ENCODE data around the gene FRMD4B.

The FRMD4B gene

GRCh38 chr3:69364354-69364753, 21.5 kb downstream of the FRMD4B start:
- DNase-seq (ENCODE audit: low read depth in 2 of 2), result no peak

GRCh38 chr3:69360690-69361089, 25.2 kb downstream of the FRMD4B start:
- DNase-seq (ENCODE audit: low read depth in 2 of 2), result no peak

GRCh38 chr3:69359916-69360315, 26.0 kb downstream of the FRMD4B start:
- DNase-seq (ENCODE audit: low read depth in 2 of 2), result no peak

GRCh38 chr3:69359339-69359893, 26.5 kb downstream of the FRMD4B start:
- no peak for DNase-seq (ENCODE audit: low read depth in 2 of 2)

- no peak for DNase-seq (ENCODE audit: low read depth in 2 of 2)
Measured at GRCh38 chr3:69357196-69357595, 28.7 kb downstream of the FRMD4B start.

- no peak for DNase-seq (ENCODE audit: low read depth in 2 of 2)
Measured at GRCh38 chr3:69354948-69355347, 30.9 kb downstream of the FRMD4B start.

- DNase-seq (ENCODE audit: low read depth in 2 of 2), result no peak
Measured at GRCh38 chr3:69353503-69353902, 32.4 kb downstream of the FRMD4B start.

GRCh38 chr3:69353088-69353478, 32.8 kb downstream of the FRMD4B start:
- DNase-seq (ENCODE audit: low read depth in 2 of 2), result no peak

GRCh38 chr3:69352305-69353087, 33.4 kb downstream of the FRMD4B start:
- DNase-seq (ENCODE audit: low read depth in 2 of 2), result no peak

GRCh38 chr3:69343875-69344274, 42.0 kb downstream of the FRMD4B start:
- DNase-seq (ENCODE audit: low read depth in 2 of 2), result no peak

- DNase-seq (ENCODE audit: low read depth in 2 of 2), result no peak
Measured at GRCh38 chr3:69342074-69342473, 43.8 kb downstream of the FRMD4B start.

GRCh38 chr3:69339760-69340159, 46.1 kb downstream of the FRMD4B start:
- no peak for DNase-seq (ENCODE audit: low read depth in 2 of 2)

GRCh38 chr3:69338911-69339310, 47.0 kb downstream of the FRMD4B start:
- no peak for DNase-seq (ENCODE audit: low read depth in 2 of 2)

- DNase-seq (ENCODE audit: low read depth in 2 of 2), result no peak
Measured at GRCh38 chr3:69332934-69333333, 53.0 kb downstream of the FRMD4B start.

GRCh38 chr3:69330891-69331400, 54.9 kb downstream of the FRMD4B start:
- no peak for DNase-seq (ENCODE audit: low read depth in 2 of 2)

GRCh38 chr3:69329892-69330291, 56.0 kb downstream of the FRMD4B start:
- DNase-seq (ENCODE audit: low read depth in 2 of 2), result no peak

GRCh38 chr3:69328963-69329302, 57.0 kb downstream of the FRMD4B start:
- DNase-seq (ENCODE audit: low read depth in 2 of 2), result no peak

- no peak for DNase-seq (ENCODE audit: low read depth in 2 of 2)
Measured at GRCh38 chr3:69328103-69328962, 57.6 kb downstream of the FRMD4B start.

- DNase-seq (ENCODE audit: low read depth in 2 of 2), result peak in 1 of 2 donors; percentile 22
Measured at GRCh38 chr3:69326855-69327300, 59.0 kb downstream of the FRMD4B start.

- DNase-seq (ENCODE audit: low read depth in 2 of 2), result no peak
Measured at GRCh38 chr3:69325151-69325550, 60.7 kb downstream of the FRMD4B start.

- DNase-seq (ENCODE audit: low read depth in 2 of 2), result no peak
Measured at GRCh38 chr3:69324362-69325025, 61.4 kb downstream of the FRMD4B start.

GRCh38 chr3:69323941-69324340, 61.9 kb downstream of the FRMD4B start:
- no peak for DNase-seq (ENCODE audit: low read depth in 2 of 2)
